HG02943 (cell line): ENCODE measurements around the gene TACR1.
"Not testable (repeated sequence)": the region's sequence is repeated elsewhere in the genome, so short reads cannot be mapped to it uniquely, and the experiment has no call there.

ENCODE experiments used
- ATAC-seq: cut with Tn5 transposase; IDR thresholded peaks from one replicate; pipeline ENCODE4 v1.9.1; 2021; ENCODE audit warnings: mild to moderate bottlenecking, low read depth, moderate library complexity; ENCODE audit not compliant: unreplicated experiment

TACR1 gene

DNA sequence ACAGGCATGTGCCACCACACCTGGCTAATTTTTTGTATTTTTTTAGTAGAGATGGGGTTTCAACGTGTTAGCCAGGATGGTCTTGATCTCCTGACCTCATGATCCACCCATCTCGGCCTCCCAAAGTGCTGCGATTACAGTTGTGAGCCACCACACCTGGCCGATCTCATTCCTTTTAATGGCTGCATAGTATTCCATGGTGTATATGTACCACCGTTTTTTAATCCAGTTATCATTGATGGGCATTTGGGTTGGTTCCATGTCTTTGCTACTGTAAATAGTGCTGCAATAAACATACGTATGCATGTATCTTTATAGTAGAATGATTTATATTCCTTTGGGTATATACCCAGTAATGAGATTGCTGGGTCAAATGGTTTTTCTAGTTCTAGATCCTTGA lies 51.4 kb downstream of the TACR1 start:
- ATAC-seq = not testable (repeated sequence)

DNA sequence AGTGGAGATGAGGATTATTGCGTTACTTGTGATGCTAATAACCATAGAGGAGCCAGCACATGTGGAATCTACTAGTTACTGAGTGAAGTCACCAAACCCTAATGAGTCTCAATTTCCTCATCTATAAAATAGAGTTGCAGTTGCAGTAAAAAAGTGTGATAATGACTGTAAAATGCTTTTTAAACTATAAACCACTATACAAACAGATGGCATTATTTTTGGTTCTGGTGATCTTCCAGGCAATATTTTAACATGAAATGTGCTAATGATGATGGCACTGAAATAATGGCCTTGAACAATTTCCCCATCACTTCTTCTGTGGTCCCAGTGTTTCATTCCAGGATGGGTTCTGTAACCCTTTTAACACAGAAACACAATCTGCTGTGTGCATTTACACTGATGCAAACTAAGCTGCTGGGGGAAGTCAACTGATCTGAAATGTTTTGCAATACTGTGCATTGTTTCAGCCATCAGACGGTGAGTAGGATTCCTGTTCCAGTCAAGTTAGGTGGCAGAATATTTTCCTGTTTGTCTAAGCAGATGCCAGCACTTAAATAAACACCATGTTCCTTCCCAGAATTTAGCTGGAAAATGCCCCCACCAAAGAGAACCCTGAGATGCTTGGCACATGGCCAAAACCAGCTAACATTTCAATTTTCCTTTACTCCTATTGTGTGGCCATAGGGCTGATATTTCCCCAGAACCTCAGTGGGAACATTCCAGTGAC lies 52.6 kb downstream of the TACR1 start:
- ATAC-seq = no peak

DNA sequence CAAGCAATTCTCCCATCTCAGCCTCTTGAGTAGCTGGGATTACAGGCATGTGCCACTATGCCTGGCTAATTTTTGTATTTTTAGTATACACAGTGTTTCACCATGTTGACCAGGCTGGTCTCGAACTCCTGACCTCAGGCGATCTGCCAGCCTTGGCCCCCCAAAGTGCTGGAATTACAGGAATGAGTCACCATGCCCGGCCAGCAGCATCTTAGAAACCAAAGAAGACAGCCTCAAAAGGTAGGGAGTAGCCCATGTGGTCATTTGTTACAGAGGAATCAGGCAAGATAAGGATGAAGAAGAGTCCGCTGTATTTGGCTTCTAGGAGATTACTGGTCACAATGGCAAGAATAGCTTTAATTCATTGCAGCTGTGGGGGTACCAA lies 53.1 kb downstream of the TACR1 start:
- ATAC-seq = not testable (repeated sequence)

DNA sequence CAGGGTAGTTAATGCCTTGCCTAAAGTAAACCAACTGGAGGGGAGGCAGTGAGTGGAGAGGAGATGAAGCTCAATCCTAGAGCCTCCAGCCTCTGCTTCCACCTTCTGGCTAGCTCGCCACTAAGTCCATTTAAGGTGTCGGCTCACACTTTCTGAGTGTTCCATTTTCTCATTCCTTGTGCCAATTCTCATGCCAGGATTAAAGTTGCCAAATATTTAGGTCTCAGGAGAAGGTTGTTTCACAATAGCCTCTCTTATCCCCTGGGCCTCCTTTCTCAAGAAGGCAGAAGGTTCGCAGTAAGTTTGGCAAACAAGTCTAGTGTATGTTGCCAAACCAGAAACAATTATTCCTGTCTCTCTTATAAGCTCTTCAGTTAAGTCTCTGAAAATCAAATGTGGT lies 57.2 kb downstream of the TACR1 start:
- no peak for ATAC-seq

DNA sequence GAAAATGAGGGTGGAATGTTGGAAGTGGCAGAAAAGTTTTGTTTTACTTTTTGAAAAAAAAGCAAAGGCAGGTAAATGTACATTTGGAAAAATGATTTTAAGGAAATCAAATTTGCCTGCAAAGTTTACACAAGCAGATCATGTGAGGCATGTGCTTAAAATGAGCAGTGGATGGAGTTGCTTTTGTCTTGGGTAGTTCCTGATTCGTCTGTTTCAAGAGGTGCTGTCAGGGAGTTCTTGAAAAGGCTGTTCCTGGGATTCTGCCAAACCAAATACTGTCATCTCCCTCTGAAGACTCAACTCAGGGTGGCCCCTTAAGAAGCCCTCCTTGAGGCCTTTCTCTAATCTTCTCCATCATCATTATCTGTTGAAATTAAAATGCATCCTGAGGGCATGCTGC lies 59.0 kb downstream of the TACR1 start:
- no peak for ATAC-seq

DNA sequence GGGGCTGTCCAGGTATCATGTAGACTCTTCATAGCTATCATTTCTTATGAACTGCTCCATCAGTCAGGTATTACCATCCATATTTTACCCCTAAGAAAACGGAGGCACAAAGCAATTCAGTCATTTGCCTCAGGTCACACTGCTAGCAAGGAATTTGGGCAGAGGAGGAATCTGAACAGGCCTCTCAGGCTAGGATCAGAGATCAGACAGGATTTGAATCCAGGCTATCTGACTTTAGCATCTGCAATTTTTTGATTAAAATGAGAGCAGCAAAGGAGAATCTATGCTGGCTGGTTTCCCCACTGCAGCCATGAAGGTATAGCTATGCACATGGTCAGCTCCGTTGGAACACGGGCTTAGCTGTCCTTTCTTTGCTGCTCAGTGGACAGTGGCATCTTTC lies 60.1 kb downstream of the TACR1 start:
- ATAC-seq = no peak

DNA sequence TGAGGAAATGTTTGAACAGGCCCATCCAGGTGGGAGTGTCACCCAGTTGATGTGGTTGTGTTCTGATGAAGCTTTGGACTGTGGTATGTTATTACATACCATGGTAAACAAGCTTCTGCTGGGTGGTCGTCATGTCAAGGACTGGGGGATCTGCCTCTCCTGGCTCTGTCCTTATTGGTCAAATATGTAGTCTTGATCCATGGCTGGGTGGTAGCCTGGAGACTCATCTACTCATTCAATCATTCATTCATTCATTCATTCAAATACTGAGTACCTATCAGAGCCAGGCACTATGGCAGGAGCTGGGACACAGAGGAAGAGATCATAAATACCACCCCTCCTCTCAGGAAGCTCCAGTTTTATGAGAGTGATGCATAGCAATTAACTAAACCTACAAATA lies 60.8 kb downstream of the TACR1 start:
- ATAC-seq = no peak

DNA sequence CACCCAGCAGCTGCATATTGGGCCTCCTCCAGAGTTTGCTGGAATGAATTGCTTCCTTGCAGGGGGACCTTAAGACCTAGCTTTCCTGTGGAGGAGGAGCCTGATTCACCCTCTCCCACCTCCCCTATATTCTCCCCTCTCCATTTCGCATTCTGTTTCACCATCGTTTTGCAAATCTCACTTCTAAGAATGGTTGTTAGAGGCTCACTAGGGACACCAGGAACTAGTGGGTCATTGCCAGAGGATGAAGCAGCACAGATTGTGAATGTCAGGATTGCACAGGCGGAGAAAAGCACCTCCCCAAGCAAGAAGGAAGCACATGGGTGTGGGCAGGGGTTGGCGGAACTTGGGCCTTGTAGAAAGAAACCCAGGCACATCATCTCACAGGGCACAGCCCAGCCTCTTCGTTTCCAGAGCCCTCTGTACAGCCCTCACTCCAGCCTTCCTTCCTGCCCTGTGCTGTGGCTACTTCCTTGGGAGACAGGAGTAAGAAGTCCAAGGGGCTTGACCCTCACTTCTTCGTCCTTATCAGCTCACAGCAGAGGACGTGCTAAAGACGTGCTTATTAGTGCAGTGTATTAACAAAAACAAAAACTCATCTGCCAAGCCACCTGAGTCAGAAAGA lies 63.4 kb downstream of the TACR1 start:
- ATAC-seq = no peak

DNA sequence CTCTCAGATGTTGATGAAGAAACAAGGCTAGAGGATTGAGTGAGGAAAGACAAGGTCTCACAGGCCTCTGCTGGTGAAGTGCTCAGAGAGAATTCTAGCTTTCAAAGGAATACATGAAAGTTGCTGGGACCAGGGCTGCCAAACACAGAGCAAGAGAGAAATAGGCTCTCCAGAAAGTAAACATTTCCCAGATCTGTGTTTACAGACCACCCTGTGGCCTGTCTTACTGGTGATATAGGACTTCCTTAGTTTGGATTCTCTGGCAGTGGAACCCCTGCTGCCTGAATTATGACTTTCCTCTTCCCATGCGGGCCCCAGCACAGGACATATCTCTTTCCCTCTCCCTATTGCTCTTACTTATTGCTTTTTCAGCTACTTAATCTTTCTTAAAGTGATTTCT lies 64.5 kb downstream of the TACR1 start:
- ATAC-seq = no peak

DNA sequence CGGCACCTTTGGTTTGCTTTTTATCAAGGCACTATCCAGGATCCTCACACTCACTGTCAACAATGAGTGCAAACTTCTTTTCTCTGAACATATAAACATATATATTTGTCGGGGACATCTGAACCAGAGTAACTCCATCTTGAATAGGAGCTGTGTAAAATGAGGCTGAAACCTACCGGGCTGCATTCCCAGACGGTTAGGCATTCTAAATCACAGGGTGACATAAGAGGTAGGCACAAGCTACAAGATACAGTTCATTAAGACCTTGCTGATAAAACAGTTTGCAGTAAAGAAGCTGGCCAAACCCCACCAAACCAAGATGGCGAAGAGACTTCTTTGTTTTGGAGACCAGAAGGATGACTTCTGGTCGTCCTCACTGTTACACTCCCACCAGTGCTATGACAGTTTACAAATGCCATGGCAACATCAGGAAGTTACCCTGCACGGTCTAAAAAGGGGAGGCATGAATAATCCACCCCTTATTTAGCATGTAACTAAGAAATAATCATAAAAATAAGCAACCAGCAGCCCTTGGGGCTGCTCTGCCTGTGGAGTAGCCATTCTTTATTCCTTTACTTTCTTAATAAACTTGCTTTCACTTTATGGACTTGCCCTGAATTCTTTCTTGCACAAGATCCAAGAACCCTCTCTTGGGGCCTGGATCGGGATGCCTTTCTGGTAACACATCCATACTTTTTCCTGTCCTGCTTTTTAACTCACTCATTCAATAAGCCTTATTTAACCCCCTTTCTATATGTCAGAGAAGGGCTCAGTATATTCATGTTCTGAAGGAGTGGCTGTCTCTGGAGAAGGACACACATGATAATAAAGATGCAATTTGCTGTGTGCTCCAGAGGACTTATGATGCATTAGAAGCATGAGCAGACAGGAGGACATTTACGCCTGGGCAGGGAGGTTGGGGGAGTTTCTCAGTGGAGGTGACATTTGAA lies 65.4 kb downstream of the TACR1 start:
- no peak for ATAC-seq

DNA sequence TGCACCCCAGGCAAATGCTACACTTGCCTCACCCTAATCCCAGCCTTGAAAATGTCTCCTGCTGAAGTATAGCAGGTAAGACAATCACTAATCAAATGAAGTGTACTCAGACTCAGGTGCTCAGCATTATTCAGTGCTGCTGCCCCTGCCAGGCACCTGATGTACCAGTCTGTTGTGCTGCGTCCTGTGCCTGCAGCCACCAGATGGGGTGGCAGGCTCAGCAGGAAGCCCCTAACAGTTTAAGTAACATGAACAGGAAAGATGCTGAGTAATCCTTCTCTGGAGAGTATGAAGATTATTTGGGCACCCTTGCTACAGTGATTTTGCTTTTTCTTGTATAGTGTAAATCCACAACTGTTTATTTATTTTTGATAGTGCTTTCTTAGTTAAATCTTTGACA lies 69.1 kb downstream of the TACR1 start:
- ATAC-seq = no peak

DNA sequence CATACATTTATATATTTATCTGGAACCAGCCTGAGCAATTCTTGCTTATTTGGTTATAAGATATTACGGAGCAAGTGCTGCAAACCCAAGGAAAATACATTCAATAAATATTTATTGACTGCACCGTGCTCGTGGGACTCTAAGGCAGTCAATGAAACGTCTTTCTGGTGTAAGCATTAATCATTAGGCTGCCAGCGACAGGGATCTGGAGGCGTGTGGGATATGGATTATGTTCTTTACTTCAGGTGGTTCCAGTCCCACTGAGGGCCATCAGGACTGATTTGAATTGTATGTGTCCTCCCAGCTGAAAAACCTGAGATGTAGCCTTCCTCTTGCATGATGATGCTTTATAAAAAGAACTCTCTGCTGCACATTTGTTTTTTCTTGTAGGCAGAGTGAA lies 75.4 kb downstream of the TACR1 start:
- no peak for ATAC-seq

DNA sequence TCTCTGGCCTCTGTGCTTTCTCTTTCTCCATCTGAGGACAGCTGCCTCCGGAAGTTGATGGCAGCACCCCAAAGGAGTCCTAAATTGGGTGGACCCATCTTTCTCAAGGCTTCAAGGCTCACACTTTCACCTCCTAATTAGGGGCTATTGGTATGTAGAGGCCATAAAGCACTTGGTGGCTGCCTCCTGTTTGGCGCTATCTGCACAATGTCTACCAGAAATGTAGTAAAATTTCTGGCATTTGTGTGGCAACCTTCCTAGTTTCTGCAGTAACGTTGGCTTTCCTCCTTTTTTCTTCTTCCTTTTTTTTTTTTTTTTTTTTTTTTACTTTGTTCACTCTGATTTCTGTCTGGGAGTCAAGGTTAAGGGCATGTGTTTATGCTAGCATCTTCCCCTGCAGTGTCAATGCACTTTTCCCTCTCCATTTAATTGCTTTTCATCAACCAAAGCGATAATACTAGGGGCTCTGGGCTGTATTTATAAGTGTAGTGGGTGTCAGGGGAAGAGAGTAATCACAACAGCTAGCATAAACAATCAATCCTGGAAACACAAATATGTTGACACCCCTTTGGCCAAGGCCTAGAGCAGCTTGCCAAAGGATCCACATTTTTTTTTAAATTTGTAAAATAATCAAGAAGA lies 86.0 kb downstream of the TACR1 start:
- ATAC-seq = no peak

DNA sequence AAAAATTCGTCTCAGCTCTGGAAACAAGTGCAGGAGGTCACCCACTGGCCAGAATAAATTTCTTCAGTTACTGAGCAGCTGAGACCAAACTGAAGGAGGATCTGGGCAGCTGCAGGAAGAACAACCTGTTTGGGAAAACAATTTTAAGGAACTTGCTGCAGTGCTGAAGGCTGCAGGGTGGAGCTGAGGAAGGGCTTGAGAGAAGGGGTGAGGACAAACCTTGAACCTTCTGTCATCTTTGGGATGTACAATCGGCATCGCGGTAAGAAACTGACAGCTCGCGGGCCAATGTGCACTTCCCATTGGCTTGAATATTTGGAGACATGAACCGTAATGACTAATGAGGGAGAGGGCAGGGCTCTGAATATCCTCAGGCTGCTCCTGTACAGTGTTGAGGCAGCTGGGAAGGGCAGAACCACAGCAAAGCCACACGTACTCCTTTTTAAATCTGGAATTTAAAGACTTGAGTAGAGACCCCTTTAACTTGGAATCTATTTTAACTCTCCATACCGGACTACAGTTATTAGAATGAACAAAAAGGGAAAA lies 90.3 kb downstream of the TACR1 start:
- ATAC-seq = no peak

DNA sequence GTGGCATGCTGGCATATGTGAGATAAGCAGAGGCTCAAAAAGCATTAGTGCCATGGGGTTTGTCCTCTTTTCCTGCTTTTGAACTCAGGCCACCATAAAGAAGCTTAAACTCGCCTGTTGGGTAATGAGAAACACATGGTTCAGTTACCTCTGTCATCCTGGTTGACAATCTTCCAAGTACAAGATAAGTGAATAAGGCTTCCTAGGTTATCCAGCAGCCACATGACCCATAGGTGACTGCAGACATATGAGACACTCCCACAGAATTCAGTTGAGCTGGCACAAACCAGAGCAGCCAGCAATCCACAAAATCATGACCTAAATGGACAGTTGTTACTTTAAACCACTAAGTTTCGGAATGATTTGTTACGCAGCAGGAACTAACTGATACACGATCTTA lies 97.3 kb downstream of the TACR1 start:
- no peak for ATAC-seq

DNA sequence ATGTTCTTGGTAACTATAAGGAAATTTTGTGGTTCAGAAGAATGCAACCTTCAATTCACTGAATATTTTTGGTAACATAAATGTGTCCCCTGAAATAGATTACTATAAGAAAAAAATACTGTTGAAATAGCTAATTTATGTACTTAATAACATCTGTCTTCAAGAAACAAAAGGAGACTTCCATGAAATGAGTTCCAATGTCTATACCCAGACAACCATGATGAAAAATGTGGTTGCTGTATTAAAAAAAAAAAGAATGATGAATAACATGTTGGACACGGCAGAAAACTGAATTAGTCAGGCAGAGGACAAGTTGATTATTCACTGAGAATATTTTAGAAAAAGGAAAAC lies 98.5 kb downstream of the TACR1 start:
- ATAC-seq = no peak

DNA sequence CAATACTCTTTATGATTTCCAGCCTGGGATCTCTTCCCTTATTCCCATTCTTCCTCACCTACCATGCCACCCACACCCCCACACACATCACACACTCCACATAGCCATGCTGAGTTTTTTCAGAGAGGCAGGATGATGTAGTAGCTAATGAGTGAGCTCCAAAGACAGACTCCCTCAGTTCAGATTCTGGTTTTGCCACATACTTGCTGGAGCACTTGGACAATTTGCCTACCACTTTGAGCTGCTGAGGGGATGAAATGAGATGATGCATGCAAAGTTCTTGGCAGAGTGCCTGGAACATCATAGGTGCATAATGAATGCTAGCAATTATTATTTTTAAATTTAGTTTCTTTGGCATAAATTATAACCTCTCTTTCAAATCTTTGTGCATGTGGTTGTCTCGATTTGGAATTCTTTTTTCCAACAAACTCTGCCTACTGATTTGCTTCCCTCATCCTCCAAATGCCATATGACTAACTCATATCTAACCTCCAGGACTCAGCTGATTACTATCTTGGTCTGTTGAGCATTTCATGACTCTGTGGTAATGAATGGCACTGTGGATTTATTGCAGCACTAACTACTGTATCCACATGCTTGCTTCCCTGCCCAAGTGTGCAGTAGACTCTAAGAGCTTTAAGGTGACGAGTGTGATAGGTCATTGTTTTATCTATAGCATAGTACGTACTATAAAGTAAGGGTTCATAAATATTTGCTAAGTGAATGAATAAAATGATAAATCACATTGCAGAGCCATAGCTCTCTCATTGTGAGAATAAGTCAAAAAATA lies 99.1 kb downstream of the TACR1 start:
- no peak for ATAC-seq

DNA sequence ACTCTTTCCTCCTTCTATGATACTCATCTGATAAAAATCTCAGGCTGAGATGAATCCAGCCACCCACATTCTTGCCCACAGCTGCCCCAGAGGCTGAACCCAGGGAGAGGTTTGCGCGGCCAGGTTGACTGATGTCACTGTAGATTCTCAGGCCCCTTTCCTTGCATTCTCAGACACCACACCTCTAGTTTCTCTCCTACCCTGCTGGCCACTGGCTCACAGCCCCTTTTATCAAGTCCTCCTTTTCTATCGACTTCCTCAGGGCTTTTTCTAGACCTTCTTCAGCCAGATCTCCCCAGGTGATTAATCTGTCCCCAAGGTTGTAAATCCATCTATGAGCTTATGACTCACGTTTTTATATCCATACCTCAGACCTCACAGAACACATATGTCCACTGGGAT lies 99.8 kb downstream of the TACR1 start:
- ATAC-seq = no peak

DNA sequence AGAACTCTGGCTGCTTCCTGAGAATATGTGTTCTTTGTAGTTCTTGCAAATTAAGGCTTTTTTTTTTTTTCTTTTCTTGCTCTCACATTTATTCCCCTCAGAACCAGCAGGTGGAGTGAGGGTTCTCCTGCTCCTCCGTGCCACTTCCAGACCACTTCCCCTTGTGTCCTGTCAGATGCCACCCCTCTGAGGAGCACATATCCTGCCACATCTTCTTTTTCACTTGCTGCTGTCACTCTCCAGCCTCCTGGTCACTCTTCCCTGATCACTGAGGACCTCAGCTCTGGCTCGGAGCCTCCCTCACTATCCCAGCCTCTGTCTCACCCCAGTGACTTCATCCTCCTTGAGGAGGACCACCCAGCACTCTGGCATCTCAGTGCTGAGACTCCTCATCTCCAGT lies 100.5 kb downstream of the TACR1 start:
- ATAC-seq = no peak

DNA sequence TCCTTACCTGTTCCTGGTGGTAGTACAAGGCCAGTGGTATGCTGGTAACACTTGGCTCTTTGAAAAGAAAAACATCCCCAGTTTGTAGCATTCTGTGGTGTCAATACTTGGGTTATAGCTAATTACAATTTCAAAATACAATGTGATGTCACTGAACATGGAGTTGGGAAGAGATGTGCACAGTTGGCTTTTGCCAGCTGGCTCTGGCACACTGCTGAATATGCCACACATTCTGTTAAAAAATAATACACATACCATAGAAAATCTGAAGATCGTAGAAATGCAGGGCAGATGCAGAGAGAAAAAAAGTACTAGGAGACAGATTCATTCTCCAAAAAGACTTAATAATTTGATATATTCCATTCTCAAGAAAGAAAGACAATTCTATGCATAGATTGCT lies 101.5 kb downstream of the TACR1 start:
- ATAC-seq = no peak
